ENCODE measurements around the gene DCAF8.
"Not testable (repeated sequence)": the region's sequence is repeated elsewhere in the genome, so short reads cannot be mapped to it uniquely, and the experiment has no call there.

Gene DCAF8

GRCh38 chr1:160261893-160262794 is at the start of gene DCAF8:
TSS of gene DCAF8 (minus strand) at chr1:160262549. CDS start at chr1:160244008, 18,541 bp downstream.
- DNase-seq (ENCODE audit: low read depth in 2 of 2) = peak; percentile 95 to 96

- no peak for DNase-seq (ENCODE audit: low read depth in 2 of 2)
These were observed 47.2 kb upstream of the DCAF8 start for GRCh38 chr1:160309571-160309970.

- DNase-seq (ENCODE audit: low read depth in 2 of 2) = no peak
These were observed 46.8 kb upstream of the DCAF8 start for GRCh38 chr1:160309185-160309557.

GRCh38 chr1:160308451-160309184 is 46.3 kb upstream of the DCAF8 start:
- DNase-seq (ENCODE audit: low read depth in 2 of 2) = no peak

- no peak for DNase-seq (ENCODE audit: low read depth in 2 of 2)
These were observed 44.9 kb upstream of the DCAF8 start for GRCh38 chr1:160307118-160307791.

- no peak for DNase-seq (ENCODE audit: low read depth in 2 of 2)
These were observed 37.8 kb upstream of the DCAF8 start for GRCh38 chr1:160300173-160300572.

GRCh38 chr1:160296036-160296435 is 33.7 kb upstream of the DCAF8 start:
- no peak for DNase-seq (ENCODE audit: low read depth in 2 of 2)

- no peak for DNase-seq (ENCODE audit: low read depth in 2 of 2)
These were observed 30.9 kb upstream of the DCAF8 start for GRCh38 chr1:160293020-160293968.

GRCh38 chr1:160291248-160292220 is 29.2 kb upstream of the DCAF8 start:
- peak; percentile 29 to 45 for DNase-seq (ENCODE audit: low read depth in 2 of 2)

- not testable (repeated sequence) for DNase-seq (ENCODE audit: low read depth in 2 of 2)
These were observed 25.4 kb upstream of the DCAF8 start for GRCh38 chr1:160287769-160288168.

GRCh38 chr1:160285506-160285905 is 23.2 kb upstream of the DCAF8 start:
- DNase-seq (ENCODE audit: low read depth in 2 of 2) = no peak

GRCh38 chr1:160284782-160285344 is 22.5 kb upstream of the DCAF8 start, which contains the start of gene PEX19:
TSS of gene PEX19 (minus strand) at chr1:160285133. CDS start at chr1:160285124, 9 bp downstream.
- DNase-seq (ENCODE audit: low read depth in 2 of 2) = peak; percentile 85 to 87

GRCh38 chr1:160284220-160284781 is 22.0 kb upstream of the DCAF8 start:
- DNase-seq (ENCODE audit: low read depth in 2 of 2) = no peak

GRCh38 chr1:160282807-160283206 is 20.5 kb upstream of the DCAF8 start:
- DNase-seq (ENCODE audit: low read depth in 2 of 2) = no peak

GRCh38 chr1:160277987-160278386 is 15.6 kb upstream of the DCAF8 start:
- no peak for DNase-seq (ENCODE audit: low read depth in 2 of 2)

GRCh38 chr1:160277330-160277729 is 15.0 kb upstream of the DCAF8 start:
- no peak for DNase-seq (ENCODE audit: low read depth in 2 of 2)

- no peak for DNase-seq (ENCODE audit: low read depth in 2 of 2)
These were observed 8.7 kb upstream of the DCAF8 start for GRCh38 chr1:160271025-160271424.

- no peak for DNase-seq (ENCODE audit: low read depth in 2 of 2)
These were observed 5.1 kb upstream of the DCAF8 start for GRCh38 chr1:160267284-160267991.

Data from stimulated activated CD8-positive, alpha-beta memory T cell treated with anti-CD3 and anti-CD28 coated beads, Interleukin-7, amount 100 ng/mL, for 4 hours (primary cell).